Cerebellar cortex (tissue), 1 donor: Measurements from ENCODE around the gene NTNG2.

Experiments used
- DNase-seq: peaks from one replicate; pipeline ENCODE4 v3.0.0-alpha.2; 2015; ENCODE audit warnings: low spot score

NTNG2 gene

DNA sequence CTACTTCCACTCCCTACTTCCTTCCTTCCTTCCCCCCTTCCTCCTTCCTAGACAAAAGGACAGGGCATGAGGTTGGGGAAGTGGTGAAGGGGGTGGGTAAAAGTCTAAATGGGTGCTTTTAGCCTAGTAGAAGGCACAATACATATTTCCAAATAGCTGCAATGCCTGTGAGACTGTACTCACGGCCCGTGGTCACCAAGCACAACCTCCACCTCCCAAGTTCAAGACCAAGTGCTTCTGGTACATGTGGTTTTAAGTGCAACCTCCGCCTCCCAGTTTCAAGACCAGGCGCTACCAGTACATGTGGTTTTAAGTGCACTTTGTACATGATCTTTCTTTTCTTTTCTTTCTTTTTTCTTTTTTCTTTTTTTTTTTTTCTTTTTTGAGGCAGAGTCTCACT lies 14.5 kb upstream of the NTNG2 start:
- no peak for DNase-seq

DNA sequence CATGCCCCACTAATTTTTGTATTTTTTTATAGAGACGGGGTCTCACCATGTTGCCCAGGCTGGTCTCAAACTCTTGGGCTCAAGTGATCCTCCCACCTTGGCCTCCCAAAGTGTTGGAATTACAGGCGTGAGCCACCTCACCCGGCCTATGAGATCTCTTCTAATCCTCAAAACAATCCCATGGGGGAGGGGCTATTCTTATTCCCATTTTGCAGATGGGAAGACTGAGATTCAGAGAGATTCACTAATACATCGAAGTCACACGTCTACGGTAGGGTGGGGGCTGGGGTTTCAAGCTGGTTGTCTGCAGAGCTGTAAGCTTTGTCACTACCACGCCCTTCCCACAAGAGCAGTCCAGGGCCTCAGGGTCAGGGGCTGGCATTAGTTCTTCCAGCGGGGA lies 14.0 kb upstream of the NTNG2 start:
- DNase-seq: no peak

DNA sequence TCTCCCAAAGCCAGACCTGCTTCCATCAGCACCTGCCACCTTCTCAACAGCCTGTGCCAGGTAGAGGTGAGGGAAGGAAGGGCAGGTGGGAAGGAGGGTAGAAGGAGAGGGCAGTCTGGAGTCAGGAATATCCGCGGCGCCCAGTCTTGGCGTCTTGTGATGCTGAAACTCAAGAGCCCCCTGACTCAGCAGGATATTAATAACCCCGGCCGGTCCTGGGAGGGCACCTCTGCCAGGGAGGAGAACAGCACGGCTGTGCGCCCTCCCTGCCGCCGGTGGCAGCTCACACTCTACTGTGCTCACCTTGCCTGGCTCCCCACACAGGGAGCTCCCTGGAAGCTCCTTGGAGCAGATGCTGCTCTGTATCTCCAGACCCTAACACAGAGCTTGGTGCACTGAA lies 11.6 kb upstream of the NTNG2 start:
- no peak for DNase-seq

DNA sequence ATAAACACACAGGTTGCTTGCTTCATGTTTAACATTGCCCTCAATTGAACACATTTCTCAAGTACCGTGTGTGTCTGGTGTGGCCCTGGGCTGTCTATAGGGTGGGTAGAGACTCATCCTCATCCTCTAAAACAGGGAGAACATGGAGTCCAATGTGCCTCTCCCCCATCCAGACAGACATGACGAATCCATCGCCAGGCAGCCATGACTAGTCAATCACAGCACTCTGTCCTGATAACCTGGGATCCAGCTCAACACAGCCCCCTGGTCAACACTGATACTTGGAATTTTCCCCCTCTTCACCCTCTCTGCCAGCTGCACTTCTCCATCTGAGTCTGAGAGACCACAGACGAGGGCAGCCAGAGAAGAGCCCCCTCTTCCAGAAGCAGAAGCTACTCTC lies 10.7 kb upstream of the NTNG2 start:
- no peak for DNase-seq

GRCh38 chr9:132152231-132152630 lies 9.6 kb upstream of the NTNG2 start:
- DNase-seq: no peak

GRCh38 chr9:132154863-132155567 lies 6.8 kb upstream of the NTNG2 start:
- DNase-seq: no peak

- no peak for DNase-seq
These were observed 6.3 kb upstream of the NTNG2 start for GRCh38 chr9:132155568-132155895.

- DNase-seq: no peak
These were observed 5.6 kb upstream of the NTNG2 start for GRCh38 chr9:132156262-132156661.

- no peak for DNase-seq
These were observed 4.3 kb upstream of the NTNG2 start for GRCh38 chr9:132157347-132158116.

- DNase-seq: no peak
These were observed 786 bp upstream of the NTNG2 start for GRCh38 chr9:132160802-132161742.

DNA sequence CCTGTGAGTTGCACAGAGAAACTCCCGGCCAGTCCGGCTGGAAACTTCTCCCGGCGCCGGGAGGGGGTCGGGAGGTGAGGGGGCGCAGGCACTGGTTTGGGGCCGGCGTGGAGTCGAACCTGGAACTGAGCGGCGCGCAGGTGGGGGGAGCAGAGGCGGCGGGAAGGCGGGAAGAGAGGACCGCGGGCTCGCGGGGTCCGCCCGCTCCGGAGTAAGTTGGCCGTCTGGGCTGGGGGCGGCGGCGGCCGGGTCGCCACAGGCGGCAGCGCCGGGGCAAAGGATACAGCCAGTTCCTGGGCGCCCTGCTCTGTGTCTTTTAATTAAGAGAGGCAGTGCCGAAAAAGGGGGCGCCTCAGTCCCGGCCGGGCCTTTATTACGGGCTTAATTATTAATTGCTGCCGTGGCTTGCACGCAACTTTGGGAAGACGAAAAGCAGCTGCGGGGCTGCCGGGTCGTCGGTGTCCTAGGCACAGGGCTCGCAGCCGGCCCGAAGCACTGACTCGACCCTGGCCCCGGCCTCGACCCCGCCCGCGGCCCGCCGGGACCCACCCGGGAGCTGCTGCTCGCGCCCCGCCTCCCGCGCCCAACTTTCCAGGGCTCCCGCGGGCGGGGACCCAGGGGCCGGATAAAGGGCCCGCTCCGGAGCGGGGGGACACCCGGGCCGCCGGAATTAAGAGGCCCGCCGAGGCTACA lies 1.1 kb downstream of the NTNG2 start:
- no peak for DNase-seq

DNA sequence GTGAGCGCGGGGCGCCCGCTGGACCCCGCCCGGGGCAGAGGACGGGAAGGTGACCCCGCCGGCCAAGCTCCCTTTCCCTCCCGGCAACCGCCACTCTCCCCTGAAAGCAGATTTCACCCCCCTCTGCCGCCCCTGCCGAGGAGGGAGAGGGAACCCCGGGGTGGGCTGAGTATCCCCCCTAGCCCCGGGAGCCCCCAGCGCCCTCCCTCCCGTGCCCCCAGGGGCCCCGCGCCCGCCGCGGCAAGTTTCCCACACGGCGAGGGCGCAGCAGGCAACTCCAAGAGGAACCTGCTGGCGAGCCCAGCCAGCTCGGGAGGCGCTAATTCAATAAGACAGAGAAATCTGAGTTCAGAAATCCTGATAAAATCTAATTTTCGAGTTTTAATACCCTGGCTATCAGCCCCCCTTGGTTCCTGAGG lies 1.6 kb downstream of the NTNG2 start:
- DNase-seq: peak; percentile 36

- no peak for DNase-seq
These were observed 2.2 kb downstream of the NTNG2 start for GRCh38 chr9:132163876-132164603.

DNA sequence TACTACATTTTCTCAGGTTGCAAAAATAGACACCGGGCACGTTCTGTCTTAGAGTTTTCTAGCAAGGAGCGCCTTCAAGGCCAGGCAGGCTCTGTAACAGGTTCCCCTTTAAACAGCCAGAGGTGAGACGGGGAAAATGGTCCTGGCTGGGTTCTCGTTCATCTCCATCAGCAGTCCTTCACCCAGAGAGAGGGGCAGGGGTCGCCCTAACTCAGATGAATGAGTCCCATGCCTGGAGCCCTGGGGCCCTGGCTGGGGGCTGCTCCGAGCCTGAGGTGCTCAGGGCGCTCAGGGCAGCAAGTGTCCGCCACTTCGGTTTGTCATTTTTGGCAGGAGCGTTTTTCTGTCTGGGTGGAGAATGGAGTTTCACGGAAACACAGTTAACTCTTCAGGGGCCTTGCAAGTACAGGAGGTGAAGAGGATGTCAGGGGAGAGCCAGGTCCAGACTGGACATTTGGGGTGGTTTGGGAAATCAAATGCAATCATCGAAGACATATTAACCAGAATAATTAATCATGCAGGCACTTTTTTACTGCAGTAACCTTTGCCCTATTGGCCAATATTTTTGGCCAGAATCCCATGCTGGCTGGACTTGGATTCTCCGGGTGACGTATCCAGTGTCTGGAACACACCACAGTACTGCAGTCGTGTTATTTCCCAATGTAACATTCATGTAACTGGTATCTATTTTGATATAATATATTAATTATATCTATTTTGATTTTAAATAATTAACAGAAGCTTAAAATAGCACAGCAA lies 2.9 kb downstream of the NTNG2 start:
- DNase-seq: peak; percentile 40

DNA sequence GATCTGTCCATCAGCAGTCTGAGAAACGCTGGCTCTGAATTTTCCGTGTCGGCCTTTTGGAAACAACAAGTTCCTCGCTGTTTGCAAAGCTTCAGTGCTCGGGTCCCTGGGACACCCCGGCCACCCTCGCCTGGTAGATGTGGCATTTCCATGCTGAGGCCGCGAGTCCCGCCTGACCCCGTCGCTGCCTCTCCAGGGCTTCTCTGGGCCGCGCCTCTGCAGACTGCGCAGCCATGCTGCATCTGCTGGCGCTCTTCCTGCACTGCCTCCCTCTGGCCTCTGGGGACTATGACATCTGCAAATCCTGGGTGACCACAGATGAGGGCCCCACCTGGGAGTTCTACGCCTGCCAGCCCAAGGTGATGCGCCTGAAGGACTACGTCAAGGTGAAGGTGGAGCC lies 4.7 kb downstream of the NTNG2 start:
- peak; percentile 39 for DNase-seq

DNA sequence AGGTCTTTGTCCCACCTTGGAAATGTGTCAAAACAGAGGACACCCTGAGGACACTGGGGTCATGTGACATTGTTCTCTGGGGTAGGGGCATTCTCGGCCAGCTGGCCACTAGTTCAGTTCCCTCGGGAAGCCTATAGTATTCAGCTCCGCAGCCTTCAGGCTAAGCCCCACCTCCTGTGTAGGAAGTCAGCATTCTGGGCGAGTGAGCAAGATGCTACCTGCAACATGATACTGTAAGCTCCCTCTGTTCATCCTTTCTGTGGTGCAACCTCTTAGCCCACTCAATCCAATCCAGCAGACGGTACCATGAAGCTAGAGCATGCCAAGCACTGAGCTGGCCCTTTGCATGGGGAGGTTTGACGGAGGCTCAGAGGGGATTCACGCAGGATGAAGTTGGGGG lies 5.3 kb downstream of the NTNG2 start:
- DNase-seq: no peak

- peak; percentile 64 for DNase-seq
These were observed 6.5 kb downstream of the NTNG2 start for GRCh38 chr9:132168347-132168746.

DNA sequence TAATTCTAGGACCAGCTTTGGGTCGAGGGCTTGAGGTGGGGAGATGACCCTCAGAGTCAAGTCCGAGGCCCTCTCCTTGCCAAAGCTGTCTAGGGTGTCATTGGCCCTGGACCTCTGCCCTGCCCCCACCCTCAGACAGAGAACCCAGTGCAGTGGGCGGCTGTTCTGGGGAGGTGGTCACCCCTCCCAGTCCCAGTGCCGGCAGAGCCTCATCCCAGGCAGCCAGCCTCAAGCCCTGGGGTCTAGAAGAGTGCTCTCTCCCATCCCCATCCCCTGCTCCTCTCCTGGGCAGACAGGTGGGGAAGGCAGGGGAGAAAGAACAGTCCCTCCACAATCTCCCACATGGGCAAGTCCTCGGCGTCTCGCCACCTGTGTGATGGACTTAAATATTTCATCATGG lies 7.0 kb downstream of the NTNG2 start:
- DNase-seq: no peak

DNA sequence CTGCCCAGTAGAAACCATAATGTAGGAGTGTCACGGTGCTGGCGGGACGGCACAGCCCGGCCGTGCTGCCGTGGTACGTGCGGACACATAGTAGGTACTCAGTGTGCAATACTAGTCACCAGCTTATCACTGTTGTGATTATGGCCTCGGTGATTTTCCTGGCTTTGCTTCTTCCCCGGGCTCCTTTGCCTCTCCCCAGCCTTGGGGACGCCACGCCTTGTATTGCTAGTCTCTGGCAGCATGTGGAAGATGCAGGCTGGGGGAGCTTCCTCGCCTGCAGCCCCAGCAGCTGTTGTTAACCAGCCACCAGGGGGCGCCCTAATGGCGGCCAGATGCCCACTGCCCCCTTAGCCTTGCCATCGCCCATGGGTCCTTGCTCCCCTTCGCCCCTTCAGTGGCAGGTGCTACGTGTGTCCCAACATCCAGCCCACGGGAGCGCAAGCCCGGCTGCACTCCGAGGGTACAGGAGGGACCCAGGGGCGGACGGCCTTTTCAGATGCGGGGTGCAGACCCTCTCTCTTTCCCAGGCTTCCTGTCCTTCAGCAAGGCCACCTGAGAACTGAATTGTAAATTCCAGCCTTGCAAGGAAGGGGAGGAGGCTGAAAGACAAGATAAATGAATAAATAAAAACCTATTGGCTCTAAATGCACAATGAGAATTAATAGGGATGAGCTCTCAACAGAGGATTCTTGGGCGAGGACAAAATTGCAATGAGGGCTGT lies 8.0 kb downstream of the NTNG2 start:
- DNase-seq: peak; percentile 47

DNA sequence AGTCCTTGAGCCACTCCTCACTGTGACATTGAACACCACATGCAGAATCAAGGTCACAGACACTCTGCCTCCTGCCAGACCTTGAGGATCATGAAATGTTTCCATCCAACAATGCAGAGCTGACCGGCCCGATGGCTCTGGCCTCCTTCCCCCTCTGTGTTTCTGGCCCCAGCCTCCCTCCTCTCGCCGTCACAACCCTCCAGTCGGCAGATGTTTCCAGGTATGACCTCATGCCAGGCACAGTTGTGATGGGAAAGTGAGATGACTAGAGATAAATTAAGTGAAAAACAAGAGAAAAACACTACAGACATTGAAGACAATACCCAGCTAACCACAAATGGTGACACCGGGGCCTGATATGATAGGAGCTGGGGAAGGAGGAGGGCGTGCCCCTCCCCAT lies 9.8 kb downstream of the NTNG2 start:
- DNase-seq: no peak
